ENCODE data around the gene RPL29.

DNA sequence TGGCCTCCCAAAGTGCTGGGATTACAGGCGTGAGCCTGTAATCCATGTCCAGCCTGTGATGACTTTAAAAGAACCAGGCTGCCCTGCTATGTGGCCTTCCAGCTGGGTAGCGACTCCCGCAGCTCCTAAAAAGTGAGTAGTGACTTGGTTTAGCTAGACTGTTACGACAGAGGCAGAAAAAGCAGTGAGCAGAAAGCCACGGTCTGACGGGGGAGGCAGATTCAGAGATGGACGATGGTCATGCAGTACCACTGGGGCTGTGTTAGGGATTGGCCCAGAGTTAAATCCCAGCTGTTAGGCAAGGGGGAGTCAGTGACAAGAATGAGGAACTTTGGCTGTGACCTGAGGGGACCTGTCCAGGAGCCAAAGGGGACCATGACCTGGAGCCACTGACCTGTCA is 3.1 kb upstream of the RPL29 start:
- no peak for TF ChIP-seq CTCF (IDR thresholded peaks at IDR 0.05; ENCODE audit: extremely low read depth in 1 of 2, insufficient read depth in 1 of 2, low read depth in 1 of 2, low read length in 2 of 2)
- no peak for TF ChIP-seq POLR2A (IDR thresholded peaks at IDR 0.05; ENCODE audit: low read depth, low read length)

Data from endothelial cell of umbilical vein (primary cell).